NCI-H524 (cell line): ENCODE data around the gene COL18A1.
"Not testable (repeated sequence)": the region's sequence is repeated elsewhere in the genome, so short reads cannot be mapped to it uniquely, and the experiment has no call there.

ENCODE experiments used
- DNase-seq, 2 experiments: peaks; one replicate each; lab custom pipeline; 2025; lab: John Stamatoyannopoulos, UW

COL18A1 gene

GRCh38 chr21:45441431-45442255 is 36.7 kb downstream of the COL18A1 start:
- no peak for DNase-seq

GRCh38 chr21:45442276-45442675 is 37.3 kb downstream of the COL18A1 start:
- DNase-seq = no peak

GRCh38 chr21:45442686-45443594 is 38.0 kb downstream of the COL18A1 start:
- not testable (repeated sequence) for DNase-seq

- peak; percentile 70 to 78 for DNase-seq
These were observed 38.7 kb downstream of the COL18A1 start for GRCh38 chr21:45443595-45444181.

- peak in 1 of 2 experiments; percentile 32 for DNase-seq
These were observed 39.4 kb downstream of the COL18A1 start for GRCh38 chr21:45444385-45444784.

- DNase-seq = no peak
These were observed 40.4 kb downstream of the COL18A1 start for GRCh38 chr21:45445369-45445768.

GRCh38 chr21:45447821-45448220 is 42.9 kb downstream of the COL18A1 start:
- no peak for DNase-seq

GRCh38 chr21:45448283-45448809 is 43.4 kb downstream of the COL18A1 start:
- no peak for DNase-seq

- DNase-seq = peak; percentile 42 to 81
These were observed 44.1 kb downstream of the COL18A1 start for GRCh38 chr21:45448810-45449657.

- DNase-seq = no peak
These were observed 44.9 kb downstream of the COL18A1 start for GRCh38 chr21:45449658-45450422.

GRCh38 chr21:45450423-45451090 is 45.6 kb downstream of the COL18A1 start:
- DNase-seq = no peak

GRCh38 chr21:45451091-45451740 is 46.3 kb downstream of the COL18A1 start:
- DNase-seq = peak; percentile 14 to 59

GRCh38 chr21:45451771-45452182 is 46.8 kb downstream of the COL18A1 start:
- no peak for DNase-seq

- DNase-seq = no peak
These were observed 47.8 kb downstream of the COL18A1 start for GRCh38 chr21:45452696-45453307.

- no peak for DNase-seq
These were observed 48.5 kb downstream of the COL18A1 start for GRCh38 chr21:45453308-45453950.

GRCh38 chr21:45454060-45454925 is 49.3 kb downstream of the COL18A1 start:
- no peak for DNase-seq

- DNase-seq = no peak
These were observed 50.1 kb downstream of the COL18A1 start for GRCh38 chr21:45454926-45455673.
